ENCODE results near the gene HSF2BP.

HSF2BP gene

GRCh38 chr21:43648171-43648570 lies 11.1 kb downstream of the HSF2BP start:
- Histone ChIP-seq H3K4me1 (ENCODE audit: insufficient read depth, low read length) (0 out of 2 replicates have a peak, but pooled peaks cover 4% of the 10 kb centered on the region), H3K9me3 (ENCODE audit: control insufficient read depth, insufficient read depth, low read length) (no peaks in the 10 kb centered on the region), H3K36me3 (ENCODE audit: insufficient read depth, low read length) (no peaks in the 10 kb centered on the region), H3K9ac (ENCODE audit: low read depth, low read length) (no peak overlapping the region)

GRCh38 chr21:43646550-43647260 lies 12.6 kb downstream of the HSF2BP start:
- no peaks in the 10 kb centered on the region for H3K36me3 ChIP-seq (ENCODE audit: insufficient read depth, low read length)
- no peak overlapping the region for H3K9ac ChIP-seq (ENCODE audit: low read depth, low read length)
- 0 out of 2 replicates have a peak, but pooled peaks cover 4% of the 10 kb centered on the region for H3K4me1 ChIP-seq (ENCODE audit: insufficient read depth, low read length)
- H3K9me3 ChIP-seq (ENCODE audit: control insufficient read depth, insufficient read depth, low read length): no peaks in the 10 kb centered on the region

- H3K9me3 ChIP-seq (ENCODE audit: control insufficient read depth, insufficient read depth, low read length): no peaks in the 10 kb centered on the region
- no peaks in the 10 kb centered on the region for H3K36me3 ChIP-seq (ENCODE audit: insufficient read depth, low read length)
- H3K4me1 ChIP-seq (ENCODE audit: insufficient read depth, low read length): 0 out of 2 replicates have a peak, but pooled peaks cover 4% of the 10 kb centered on the region
- no peak overlapping the region for H3K9ac ChIP-seq (ENCODE audit: low read depth, low read length)
These were observed 13.3 kb downstream of the HSF2BP start for GRCh38 chr21:43645976-43646375.

DNA sequence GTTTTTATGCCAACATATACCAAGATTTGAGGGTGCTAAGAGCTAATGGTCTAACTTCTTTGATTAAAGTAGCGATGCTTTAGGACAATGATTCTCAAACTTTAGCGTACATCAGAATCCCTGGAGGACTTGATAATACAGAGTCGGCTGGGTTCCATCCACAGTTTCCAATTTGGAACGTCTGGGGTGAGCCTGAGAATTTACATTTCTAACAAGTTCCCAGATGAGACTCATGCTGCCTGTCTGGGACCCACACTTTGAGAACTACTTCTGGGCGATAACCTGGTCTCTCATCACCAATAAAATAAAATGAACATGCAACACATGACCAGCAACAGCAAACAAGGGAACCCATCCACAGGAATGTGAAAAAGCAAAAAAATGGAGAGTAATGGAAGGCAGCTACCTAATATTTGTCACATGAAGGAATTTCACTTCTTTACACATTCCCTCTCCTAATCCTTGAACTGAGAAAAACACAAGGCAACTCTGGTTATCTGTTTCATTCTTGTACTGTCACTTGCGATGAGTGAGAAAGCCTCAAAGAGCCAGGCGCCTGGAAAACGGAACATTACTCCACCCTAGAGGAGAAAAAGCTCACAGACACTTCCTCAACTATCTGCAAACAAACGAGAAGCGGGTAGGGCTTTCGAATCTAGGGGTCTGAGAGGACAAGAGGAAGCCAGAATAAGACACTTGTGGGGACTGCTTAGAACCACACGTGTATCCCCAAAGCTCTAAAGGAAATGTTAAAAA lies 14.0 kb downstream of the HSF2BP start:
- Histone ChIP-seq H3K4me1 (ENCODE audit: insufficient read depth, low read length) (0 out of 2 replicates have a peak, but pooled peaks cover 4% of the 10 kb centered on the region), H3K9me3 (ENCODE audit: control insufficient read depth, insufficient read depth, low read length) (no peaks in the 10 kb centered on the region), H3K9ac (ENCODE audit: low read depth, low read length) (no peak overlapping the region), H3K36me3 (ENCODE audit: insufficient read depth, low read length) (no peaks in the 10 kb centered on the region)

GRCh38 chr21:43644609-43645008 lies 14.7 kb downstream of the HSF2BP start:
- H3K4me1 ChIP-seq (ENCODE audit: insufficient read depth, low read length): 0 out of 2 replicates have a peak, but pooled peaks cover 4% of the 10 kb centered on the region
- no peaks in the 10 kb centered on the region for H3K36me3 ChIP-seq (ENCODE audit: insufficient read depth, low read length)
- H3K9ac ChIP-seq (ENCODE audit: low read depth, low read length): no peak overlapping the region
- H3K9me3 ChIP-seq (ENCODE audit: control insufficient read depth, insufficient read depth, low read length): no peaks in the 10 kb centered on the region

DNA sequence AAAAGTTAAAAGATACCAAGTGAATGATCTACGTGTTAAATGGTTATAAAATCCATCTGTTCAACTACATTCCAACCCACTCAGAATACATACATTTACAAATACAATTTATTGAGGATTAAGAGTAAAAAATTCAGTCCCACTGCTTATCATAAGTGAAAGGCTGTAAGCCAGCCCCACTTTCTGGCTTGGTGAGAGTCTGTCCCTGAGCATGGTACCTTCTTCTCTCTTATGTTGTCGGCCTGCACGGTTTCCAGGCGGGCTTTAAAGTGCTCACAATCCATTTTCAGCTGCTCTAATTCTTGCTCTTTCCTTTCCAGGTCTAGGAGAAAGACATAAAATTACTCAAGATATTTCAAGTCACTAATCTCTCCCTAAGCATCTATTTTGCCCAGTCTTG lies 15.2 kb downstream of the HSF2BP start:
- no peak overlapping the region for H3K9ac ChIP-seq (ENCODE audit: low read depth, low read length)
- 0 out of 2 replicates have a peak, but pooled peaks cover 4% of the 10 kb centered on the region for H3K4me1 ChIP-seq (ENCODE audit: insufficient read depth, low read length)
- no peaks in the 10 kb centered on the region for H3K9me3 ChIP-seq (ENCODE audit: control insufficient read depth, insufficient read depth, low read length)
- no peaks in the 10 kb centered on the region for H3K36me3 ChIP-seq (ENCODE audit: insufficient read depth, low read length)

DNA sequence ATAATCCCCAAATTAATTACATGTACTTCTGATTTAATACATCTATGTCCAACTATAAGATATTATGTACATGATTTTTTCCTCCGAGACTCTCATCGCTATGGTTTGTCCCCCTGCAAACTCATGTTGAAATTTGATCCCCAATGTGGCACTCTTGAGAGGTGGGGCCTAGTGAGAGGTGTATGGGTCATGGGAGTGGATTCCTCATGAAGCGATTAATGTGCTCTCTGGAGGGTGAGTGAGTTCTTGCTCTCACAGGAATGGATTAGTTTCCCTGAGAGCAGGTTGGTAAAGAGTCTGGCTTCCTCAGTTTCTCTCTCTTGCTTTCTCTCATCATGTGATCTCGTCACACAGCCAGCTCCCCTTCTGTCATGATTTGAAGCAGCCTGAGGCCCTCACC lies 16.1 kb downstream of the HSF2BP start:
- no peaks in the 10 kb centered on the region for H3K9me3 ChIP-seq (ENCODE audit: control insufficient read depth, insufficient read depth, low read length)
- no peaks in the 10 kb centered on the region for H3K36me3 ChIP-seq (ENCODE audit: insufficient read depth, low read length)
- H3K4me1 ChIP-seq (ENCODE audit: insufficient read depth, low read length): 0 out of 2 replicates have a peak, but pooled peaks cover 4% of the 10 kb centered on the region
- H3K9ac ChIP-seq (ENCODE audit: low read depth, low read length): no peak overlapping the region

DNA sequence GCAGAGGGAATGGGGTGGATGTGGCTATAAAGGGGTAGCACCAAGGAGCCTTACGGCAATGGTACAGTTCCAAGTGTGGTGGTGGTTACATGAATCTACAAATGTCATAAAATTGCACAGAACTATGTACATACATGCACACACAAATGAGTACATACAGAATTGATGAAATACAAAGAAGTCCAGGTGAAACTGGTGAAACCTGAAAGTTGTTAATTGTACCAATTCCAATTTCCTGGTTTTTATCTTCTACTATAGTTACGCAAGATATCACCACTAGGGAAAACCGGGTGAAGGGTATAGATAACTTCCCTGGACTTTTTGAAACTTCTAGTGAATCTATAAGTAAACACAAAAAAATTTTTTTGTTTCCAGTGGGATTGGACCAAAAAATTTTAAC lies 18.9 kb downstream of the HSF2BP start:
- H3K9me3 ChIP-seq (ENCODE audit: control insufficient read depth, insufficient read depth, low read length): no peaks in the 10 kb centered on the region
- no peaks in the 10 kb centered on the region for H3K36me3 ChIP-seq (ENCODE audit: insufficient read depth, low read length)
- H3K9ac ChIP-seq (ENCODE audit: low read depth, low read length): no peak overlapping the region
- H3K4me1 ChIP-seq (ENCODE audit: insufficient read depth, low read length): no peaks in the 10 kb centered on the region

GRCh38 chr21:43639470-43640353 lies 19.6 kb downstream of the HSF2BP start:
- no peaks in the 10 kb centered on the region for H3K9me3 ChIP-seq (ENCODE audit: control insufficient read depth, insufficient read depth, low read length)
- H3K4me1 ChIP-seq (ENCODE audit: insufficient read depth, low read length): no peaks in the 10 kb centered on the region
- no peaks in the 10 kb centered on the region for H3K36me3 ChIP-seq (ENCODE audit: insufficient read depth, low read length)
- H3K9ac ChIP-seq (ENCODE audit: low read depth, low read length): no peak overlapping the region

- no peaks in the 10 kb centered on the region for H3K4me1 ChIP-seq (ENCODE audit: insufficient read depth, low read length)
- H3K9ac ChIP-seq (ENCODE audit: low read depth, low read length): no peak overlapping the region
- H3K36me3 ChIP-seq (ENCODE audit: insufficient read depth, low read length): no peaks in the 10 kb centered on the region
- no peaks in the 10 kb centered on the region for H3K9me3 ChIP-seq (ENCODE audit: control insufficient read depth, insufficient read depth, low read length)
These were observed 21.6 kb downstream of the HSF2BP start for GRCh38 chr21:43637530-43638158.

GRCh38 chr21:43635436-43635835 lies 23.9 kb downstream of the HSF2BP start:
- Histone ChIP-seq H3K9ac (ENCODE audit: low read depth, low read length) (no peak overlapping the region), H3K36me3 (ENCODE audit: insufficient read depth, low read length) (no peaks in the 10 kb centered on the region), H3K9me3 (ENCODE audit: control insufficient read depth, insufficient read depth, low read length) (no peaks in the 10 kb centered on the region), H3K4me1 (ENCODE audit: insufficient read depth, low read length) (no peaks in the 10 kb centered on the region)

DNA sequence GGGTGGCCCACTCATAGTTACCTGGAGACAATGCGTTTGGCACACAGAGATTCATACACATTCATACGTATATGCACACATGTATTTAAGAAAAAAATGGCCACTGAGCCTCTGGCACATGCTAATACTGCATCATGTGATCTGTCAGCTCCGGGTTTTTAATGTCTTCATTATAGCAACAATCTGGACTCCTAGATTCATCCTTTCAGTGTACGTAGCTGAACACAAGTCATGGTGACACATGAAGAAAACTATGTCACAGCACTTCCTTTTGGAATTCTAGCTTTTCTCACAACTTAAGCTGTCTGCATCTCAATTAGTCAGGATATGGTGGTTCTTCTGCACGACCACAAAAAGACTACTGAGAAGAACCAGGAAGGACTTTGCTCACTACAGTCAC lies 24.7 kb downstream of the HSF2BP start:
- H3K9me3 ChIP-seq (ENCODE audit: control insufficient read depth, insufficient read depth, low read length): no peaks in the 10 kb centered on the region
- H3K4me1 ChIP-seq (ENCODE audit: insufficient read depth, low read length): no peaks in the 10 kb centered on the region
- no peaks in the 10 kb centered on the region for H3K36me3 ChIP-seq (ENCODE audit: insufficient read depth, low read length)
- H3K9ac ChIP-seq (ENCODE audit: low read depth, low read length): no peak overlapping the region

DNA sequence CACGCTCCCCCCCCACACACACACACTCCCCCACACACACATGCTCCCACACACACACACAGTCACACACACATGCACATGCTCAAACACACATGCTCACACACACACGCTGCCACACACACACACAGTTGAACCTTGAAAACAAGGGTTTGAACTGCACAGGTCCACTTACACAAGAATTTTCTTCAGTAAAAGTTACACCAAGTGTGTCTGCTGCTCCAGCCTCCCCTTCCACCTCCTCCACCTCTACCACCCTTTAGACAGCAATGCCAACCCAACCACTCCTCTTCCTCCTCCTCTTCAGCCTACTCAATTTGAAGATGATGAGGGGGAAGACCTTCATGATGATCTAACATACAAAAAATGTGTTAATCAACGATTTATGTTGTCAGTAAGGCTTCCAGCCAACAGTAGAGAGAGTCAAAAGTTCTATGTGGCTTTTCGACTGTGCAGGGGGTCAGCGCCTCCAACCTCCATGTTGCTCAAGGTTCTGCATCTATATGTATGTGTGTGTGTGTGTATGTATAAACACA lies 26.8 kb downstream of the HSF2BP start:
- no peaks in the 10 kb centered on the region for H3K36me3 ChIP-seq (ENCODE audit: insufficient read depth, low read length)
- no peak overlapping the region for H3K9ac ChIP-seq (ENCODE audit: low read depth, low read length)
- no peaks in the 10 kb centered on the region; the same call in 1 of the 2 replicates for H3K9me3 ChIP-seq (ENCODE audit: control insufficient read depth, insufficient read depth, low read length)
- no peaks in the 10 kb centered on the region for H3K4me1 ChIP-seq (ENCODE audit: insufficient read depth, low read length)
